ENCODE measurements around the gene ZNF398. TPM values are rescaled to one million over a fixed set of nuclear protein-coding genes. Genes with fewer than 3 reads are reported as not detected.

ZNF398 gene
- total RNA-seq, 4 donors from 2014 or later = 12.8 to 19.9 (median 15.0) TPM

- intact Hi-C loops (cut with DNase I; ENCODE audit: low total_unique reads) = no loop called here
- H3K36me3 ChIP-seq = peaks cover 0 to 93% of the 10 kb centered on the region in 2 donors
- no peaks in the 10 kb centered on the region for H3K9me3 ChIP-seq
- H3K4me3 ChIP-seq = no peak overlapping the region
- ATAC-seq (no peak), DNase-seq (no peak)
- no peaks in the 10 kb centered on the region for H3K27me3 ChIP-seq
- no peaks in the 10 kb centered on the region for H3K4me1 ChIP-seq
- H3K27ac ChIP-seq = no peak overlapping the region
- TF ChIP-seq CTCF (IDR thresholded peaks at IDR 0.05 in 4 of 5, conservative IDR thresholded peaks at IDR 0.05 in 1 of 5) = no peak
- no peak for TF ChIP-seq POLR2A (IDR thresholded peaks at IDR 0.05)
- in situ Hi-C loops (cut with MboI; ENCODE audit: low sequenced_read_pairs in 4 of 4) = no loop called here
Observed at GRCh38 chr7:149217570-149217969, 70.3 kb downstream of the ZNF398 start.

- TF ChIP-seq CTCF (IDR thresholded peaks at IDR 0.05 in 4 of 5, conservative IDR thresholded peaks at IDR 0.05 in 1 of 5) = no peak
- no peak for TF ChIP-seq POLR2A (IDR thresholded peaks at IDR 0.05)
- Histone ChIP-seq H3K4me3 (no peak overlapping the region), H3K27me3 (no peaks in the 10 kb centered on the region), H3K36me3 (peaks cover 0 to 90% of the 10 kb centered on the region in 2 donors), H3K9me3 (no peaks in the 10 kb centered on the region), H3K27ac (no peak overlapping the region), H3K4me1 (no peaks in the 10 kb centered on the region)
- DNase-seq (no peak), ATAC-seq (no peak)
- intact Hi-C loops (cut with DNase I; ENCODE audit: low total_unique reads) = no loop called here
- in situ Hi-C loops (cut with MboI; ENCODE audit: low sequenced_read_pairs in 4 of 4) = no loop called here
Observed at GRCh38 chr7:149218469-149219420, 71.5 kb downstream of the ZNF398 start.

GRCh38 chr7:149220534-149220933 is 73.3 kb downstream of the ZNF398 start:
- DNase-seq (no peak), ATAC-seq (no peak)
- H3K27ac ChIP-seq = no peak overlapping the region
- no peak overlapping the region for H3K4me3 ChIP-seq
- no peaks in the 10 kb centered on the region for H3K9me3 ChIP-seq
- intact Hi-C loops (cut with DNase I; ENCODE audit: low total_unique reads) (no loop called here), in situ Hi-C loops (cut with MboI; ENCODE audit: low sequenced_read_pairs in 4 of 4) (no loop called here)
- no peaks in the 10 kb centered on the region for H3K27me3 ChIP-seq
- no peaks in the 10 kb centered on the region for H3K4me1 ChIP-seq
- TF ChIP-seq CTCF (IDR thresholded peaks at IDR 0.05 in 4 of 5, conservative IDR thresholded peaks at IDR 0.05 in 1 of 5) (no peak), POLR2A (IDR thresholded peaks at IDR 0.05) (no peak)
- peaks cover 0 to 83% of the 10 kb centered on the region in 2 donors for H3K36me3 ChIP-seq

GRCh38 chr7:149223176-149223575 is 75.9 kb downstream of the ZNF398 start:
- ATAC-seq = no peak
- Histone ChIP-seq H3K4me3 (no peak overlapping the region), H3K36me3 (peaks cover 0 to 68% of the 10 kb centered on the region in 2 donors), H3K4me1 (no peaks in the 10 kb centered on the region), H3K9me3 (no peaks in the 10 kb centered on the region), H3K27me3 (no peaks in the 10 kb centered on the region), H3K27ac (no peak overlapping the region)
- intact Hi-C loops (cut with DNase I; ENCODE audit: low total_unique reads) (no loop called here), in situ Hi-C loops (cut with MboI; ENCODE audit: low sequenced_read_pairs in 4 of 4) (no loop called here)
- no peak for DNase-seq
- TF ChIP-seq POLR2A (IDR thresholded peaks at IDR 0.05) (no peak), CTCF (IDR thresholded peaks at IDR 0.05 in 4 of 5, conservative IDR thresholded peaks at IDR 0.05 in 1 of 5) (no peak)

Data from gastrocnemius medialis (tissue), 4 donors.